GM12801 (cell line): ENCODE results near the gene PICK1.

Source experiments
- TF ChIP-seq, protein P1 (sequence below): IDR thresholded peaks from one replicate; pipeline ENCODE4 v1.5.1; 2011; ENCODE audit warnings: control low read depth; ENCODE audit not compliant: insufficient read length; ENCODE audit errors: extremely low read depth

The PICK1 gene

GRCh38 chr22:38017939-38018885 is 39.0 kb upstream of the PICK1 start:
- TF ChIP-seq, protein P1, sequence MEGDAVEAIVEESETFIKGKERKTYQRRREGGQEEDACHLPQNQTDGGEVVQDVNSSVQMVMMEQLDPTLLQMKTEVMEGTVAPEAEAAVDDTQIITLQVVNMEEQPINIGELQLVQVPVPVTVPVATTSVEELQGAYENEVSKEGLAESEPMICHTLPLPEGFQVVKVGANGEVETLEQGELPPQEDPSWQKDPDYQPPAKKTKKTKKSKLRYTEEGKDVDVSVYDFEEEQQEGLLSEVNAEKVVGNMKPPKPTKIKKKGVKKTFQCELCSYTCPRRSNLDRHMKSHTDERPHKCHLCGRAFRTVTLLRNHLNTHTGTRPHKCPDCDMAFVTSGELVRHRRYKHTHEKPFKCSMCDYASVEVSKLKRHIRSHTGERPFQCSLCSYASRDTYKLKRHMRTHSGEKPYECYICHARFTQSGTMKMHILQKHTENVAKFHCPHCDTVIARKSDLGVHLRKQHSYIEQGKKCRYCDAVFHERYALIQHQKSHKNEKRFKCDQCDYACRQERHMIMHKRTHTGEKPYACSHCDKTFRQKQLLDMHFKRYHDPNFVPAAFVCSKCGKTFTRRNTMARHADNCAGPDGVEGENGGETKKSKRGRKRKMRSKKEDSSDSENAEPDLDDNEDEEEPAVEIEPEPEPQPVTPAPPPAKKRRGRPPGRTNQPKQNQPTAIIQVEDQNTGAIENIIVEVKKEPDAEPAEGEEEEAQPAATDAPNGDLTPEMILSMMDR, result no peak

GRCh38 chr22:38018938-38019827 is 38.0 kb upstream of the PICK1 start:
- TF ChIP-seq, protein P1, result no peak

- TF ChIP-seq, protein P1, result no peak
Measured at GRCh38 chr22:38021206-38021605, 36.0 kb upstream of the PICK1 start.

- TF ChIP-seq, protein P1, result no peak
Measured at GRCh38 chr22:38023045-38023444, 34.2 kb upstream of the PICK1 start.

DNA sequence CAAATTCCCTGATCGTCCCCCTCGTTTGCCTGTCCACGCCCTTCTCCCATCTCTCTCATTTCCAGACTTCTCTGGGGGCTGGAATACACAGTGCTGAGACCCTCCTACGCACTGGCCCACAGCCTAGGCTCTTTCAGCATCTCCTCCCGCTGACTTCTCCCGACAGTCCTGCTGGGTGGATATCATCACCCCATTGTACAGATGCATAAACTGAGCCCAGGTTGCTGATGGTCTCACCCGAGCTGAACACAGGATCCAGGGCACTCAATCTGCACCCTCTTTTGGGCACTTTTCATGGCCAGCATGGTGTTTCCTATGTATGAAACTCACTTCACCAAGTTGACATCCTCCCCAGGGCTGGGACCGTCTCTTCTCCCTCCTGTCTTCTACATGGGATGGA is 31.7 kb upstream of the PICK1 start:
- TF ChIP-seq, protein P1, result no peak

- TF ChIP-seq, protein P1, result no peak
Measured at GRCh38 chr22:38026130-38027111, 30.8 kb upstream of the PICK1 start.
